ENCODE measurements around the gene TMEM217. TPM values are rescaled to one million over a fixed set of nuclear protein-coding genes. Genes with fewer than 3 reads are reported as not detected.

The TMEM217 gene
- total RNA-seq, 1 donor = 3.3 TPM

- H3K27me3 ChIP-seq (ENCODE audit: insufficient read depth, low read length) = no peaks in the 10 kb centered on the region
- H2AFZ ChIP-seq (ENCODE audit: low read length) = no peak overlapping the region
- H3K9me3 ChIP-seq (ENCODE audit: low read depth, low read length) = no peaks in the 10 kb centered on the region
- H3K79me2 ChIP-seq (ENCODE audit: insufficient read depth, low read length) = no peaks in the 10 kb centered on the region
- no peak for DNase-seq (ENCODE audit: insufficient read length, low spot score, missing footprints)
- no peak overlapping the region for H3K27ac ChIP-seq (ENCODE audit: low read depth, low read length)
- TF ChIP-seq, protein P1, sequence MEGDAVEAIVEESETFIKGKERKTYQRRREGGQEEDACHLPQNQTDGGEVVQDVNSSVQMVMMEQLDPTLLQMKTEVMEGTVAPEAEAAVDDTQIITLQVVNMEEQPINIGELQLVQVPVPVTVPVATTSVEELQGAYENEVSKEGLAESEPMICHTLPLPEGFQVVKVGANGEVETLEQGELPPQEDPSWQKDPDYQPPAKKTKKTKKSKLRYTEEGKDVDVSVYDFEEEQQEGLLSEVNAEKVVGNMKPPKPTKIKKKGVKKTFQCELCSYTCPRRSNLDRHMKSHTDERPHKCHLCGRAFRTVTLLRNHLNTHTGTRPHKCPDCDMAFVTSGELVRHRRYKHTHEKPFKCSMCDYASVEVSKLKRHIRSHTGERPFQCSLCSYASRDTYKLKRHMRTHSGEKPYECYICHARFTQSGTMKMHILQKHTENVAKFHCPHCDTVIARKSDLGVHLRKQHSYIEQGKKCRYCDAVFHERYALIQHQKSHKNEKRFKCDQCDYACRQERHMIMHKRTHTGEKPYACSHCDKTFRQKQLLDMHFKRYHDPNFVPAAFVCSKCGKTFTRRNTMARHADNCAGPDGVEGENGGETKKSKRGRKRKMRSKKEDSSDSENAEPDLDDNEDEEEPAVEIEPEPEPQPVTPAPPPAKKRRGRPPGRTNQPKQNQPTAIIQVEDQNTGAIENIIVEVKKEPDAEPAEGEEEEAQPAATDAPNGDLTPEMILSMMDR (IDR thresholded peaks at IDR 0.05; ENCODE audit: extremely low read depth, low read depth, low read length) = no peak
- peaks cover 3% of the 10 kb centered on the region for H3K4me1 ChIP-seq (ENCODE audit: insufficient read depth, low read length)
- H4K20me1 ChIP-seq (ENCODE audit: insufficient read depth, low read length) = no peaks in the 10 kb centered on the region
- H3K4me2 ChIP-seq (ENCODE audit: insufficient read depth, low read length) = no peak overlapping the region
- no peak overlapping the region for H3K4me3 ChIP-seq (ENCODE audit: insufficient read depth, low read length)
- no peaks in the 10 kb centered on the region for H3K36me3 ChIP-seq (ENCODE audit: insufficient read depth, low read length)
These were observed 52.6 kb downstream of the TMEM217 start for GRCh38 chr6:37205175-37205996.

- Histone ChIP-seq H3K4me2 (ENCODE audit: insufficient read depth, low read length) (no peak overlapping the region), H3K27ac (ENCODE audit: low read depth, low read length) (no peak overlapping the region), H3K4me1 (ENCODE audit: insufficient read depth, low read length) (peaks cover 3% of the 10 kb centered on the region), H3K4me3 (ENCODE audit: insufficient read depth, low read length) (no peak overlapping the region), H3K79me2 (ENCODE audit: insufficient read depth, low read length) (no peaks in the 10 kb centered on the region), H4K20me1 (ENCODE audit: insufficient read depth, low read length) (no peaks in the 10 kb centered on the region), H3K9me3 (ENCODE audit: low read depth, low read length) (no peaks in the 10 kb centered on the region), H3K27me3 (ENCODE audit: insufficient read depth, low read length) (peaks cover 5% of the 10 kb centered on the region), H2AFZ (ENCODE audit: low read length) (peak overlapping the region; percentile 51), H3K36me3 (ENCODE audit: insufficient read depth, low read length) (no peaks in the 10 kb centered on the region)
- no peak for DNase-seq (ENCODE audit: insufficient read length, low spot score, missing footprints)
- TF ChIP-seq, protein P1 (IDR thresholded peaks at IDR 0.05; ENCODE audit: extremely low read depth, low read depth, low read length) = no peak
These were observed 53.8 kb downstream of the TMEM217 start for GRCh38 chr6:37204014-37204751.

DNA sequence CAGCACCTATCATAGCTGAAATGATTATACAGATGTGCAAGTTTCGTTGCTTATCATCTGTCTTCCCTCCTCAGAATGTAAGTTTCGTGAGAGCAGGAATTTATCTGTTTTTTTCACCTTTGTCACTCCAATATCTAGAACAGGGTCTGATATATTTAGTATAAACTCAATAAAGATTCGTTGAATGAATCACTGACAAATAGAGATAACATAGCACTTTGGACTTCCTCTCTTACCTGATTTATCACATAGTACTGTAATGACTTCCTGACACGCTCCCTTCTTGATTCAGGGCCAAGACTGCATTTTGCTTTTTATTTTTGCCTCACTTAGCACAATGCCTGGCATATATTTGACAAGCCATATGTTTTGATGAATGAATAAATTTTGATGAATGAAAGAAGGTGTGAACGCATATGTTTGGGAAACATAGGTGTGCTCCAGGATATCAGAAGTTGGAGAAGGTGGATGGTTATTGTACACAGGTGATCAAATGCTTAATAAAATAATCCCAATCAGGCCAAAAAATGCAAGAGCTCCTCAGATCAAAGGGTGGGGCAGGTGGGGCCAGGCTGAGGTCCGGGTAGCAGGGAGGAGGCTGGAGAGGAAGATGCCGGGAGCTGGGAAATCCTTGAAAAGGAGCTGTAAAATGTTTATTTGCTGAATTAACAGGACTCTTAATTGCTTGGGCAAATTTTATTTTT lies 55.0 kb downstream of the TMEM217 start:
- Histone ChIP-seq H3K27ac (ENCODE audit: low read depth, low read length) (no peak overlapping the region), H4K20me1 (ENCODE audit: insufficient read depth, low read length) (no peaks in the 10 kb centered on the region), H3K4me1 (ENCODE audit: insufficient read depth, low read length) (peaks cover 3% of the 10 kb centered on the region), H3K79me2 (ENCODE audit: insufficient read depth, low read length) (no peaks in the 10 kb centered on the region), H2AFZ (ENCODE audit: low read length) (no peak overlapping the region), H3K36me3 (ENCODE audit: insufficient read depth, low read length) (no peaks in the 10 kb centered on the region), H3K9me3 (ENCODE audit: low read depth, low read length) (no peaks in the 10 kb centered on the region), H3K4me2 (ENCODE audit: insufficient read depth, low read length) (no peak overlapping the region), H3K4me3 (ENCODE audit: insufficient read depth, low read length) (no peak overlapping the region), H3K27me3 (ENCODE audit: insufficient read depth, low read length) (peaks cover 5% of the 10 kb centered on the region)
- DNase-seq (ENCODE audit: insufficient read length, low spot score, missing footprints) = no peak
- TF ChIP-seq, protein P1 (IDR thresholded peaks at IDR 0.05; ENCODE audit: extremely low read depth, low read depth, low read length) = no peak
